Smooth muscle cell (in vitro differentiated cells): ENCODE measurements around the gene TBC1D22A. TPM values are rescaled to one million over a fixed set of nuclear protein-coding genes. Genes with fewer than 3 reads are reported as not detected.

Source experiments
- DNase-seq: peaks from one replicate; lab custom pipeline; 2025; ENCODE audit not compliant: unreplicated experiment; lab: John Stamatoyannopoulos, UW
- H2AFZ ChIP-seq: fragments of 200-600 bp; sonication (generic); 2 replicates; pipeline ENCODE4 v1.6.0; 2016; ENCODE audit warnings: antibody characterized with exemption, low read depth, mild to moderate bottlenecking
- H3F3A ChIP-seq: fragments of 200-600 bp; sonication (generic); 2 replicates; pipeline ENCODE4 v1.6.0; 2017; ENCODE audit warnings: antibody characterized with exemption, low read depth
- H3K27ac ChIP-seq: fragments of 200-600 bp; sonication (generic); 2 replicates; pipeline ENCODE4 v1.5.1; 2016; ENCODE audit warnings: low read depth, mild to moderate bottlenecking
- H3K27me3 ChIP-seq: fragments of 200-600 bp; sonication (generic); 2 replicates; pipeline ENCODE4 v1.6.1; 2016; ENCODE audit warnings: low read depth, mild to moderate bottlenecking
- H3K36me3 ChIP-seq: fragments of 200-600 bp; sonication (generic); 2 replicates; pipeline ENCODE4 v1.5.1; 2016; ENCODE audit warnings: low read depth
- H3K4me1 ChIP-seq: fragments of 200-600 bp; sonication (generic); 2 replicates; pipeline ENCODE4 v1.5.1; 2016; ENCODE audit warnings: low read depth
- H3K4me2 ChIP-seq: fragments of 200-600 bp; sonication (generic); 2 replicates; pipeline ENCODE4 v1.6.0; 2016; ENCODE audit warnings: mild to moderate bottlenecking
- H3K4me3 ChIP-seq: fragments of 200-600 bp; sonication (generic); 2 replicates; pipeline ENCODE4 v1.5.1; 2016; ENCODE audit warnings: mild to moderate bottlenecking
- H3K79me2 ChIP-seq: fragments of 200-600 bp; sonication (generic); 2 replicates; pipeline ENCODE4 v1.6.0; 2016; ENCODE audit warnings: low read depth, mild to moderate bottlenecking
- H3K9ac ChIP-seq: fragments of 200-600 bp; sonication (generic); 2 replicates; pipeline ENCODE4 v1.6.0; 2016; ENCODE audit warnings: low read depth
- H3K9me3 ChIP-seq: fragments of 200-600 bp; sonication (generic); replicated peaks from 2 replicates; pipeline ENCODE4 v1.5.1; 2016; ENCODE audit warnings: low read depth
- H4K20me1 ChIP-seq: fragments of 200-600 bp; sonication (generic); 2 replicates; pipeline ENCODE4 v1.6.0; 2016; ENCODE audit warnings: low read depth
- WGBS: methylation state at CpG from one replicate; pipeline ENCODE4 v1.1.7; 2016; ENCODE audit warnings: low lambda C conversion rate; 5-methylcytosine and 5-hydroxymethylcytosine counted together
- polyA plus RNA-seq: library from polyadenylated mRNA; unstranded; fragments of >200 nt; fragmentation: Nextera tagmentation; extraction: Ambion mirVana; gene quantifications from 2 replicates; pipeline ENCODE4 v1.2.1, GENCODE V29; 2016
- total RNA-seq: library from RNA; depleted of rRNA; stranded (reverse); fragments of >200 nt; gene quantifications from 2 replicates; pipeline ENCODE4 v1.2.3, GENCODE V29; 2014
- TF ChIP-seq, protein P1 (sequence below): fragments of 200-600 bp; sonication (generic); IDR thresholded peaks from 2 replicates; pipeline ENCODE4 v1.5.1; 2017; ENCODE audit warnings: borderline replicate concordance, mild to moderate bottlenecking, antibody characterized with exemption; ENCODE audit not compliant: insufficient read depth, poor library complexity, severe bottlenecking

The TBC1D22A gene
- total and polyA plus RNA-seq, 2 experiments from 2014 or later = 12.5 to 14.4 TPM

DNA sequence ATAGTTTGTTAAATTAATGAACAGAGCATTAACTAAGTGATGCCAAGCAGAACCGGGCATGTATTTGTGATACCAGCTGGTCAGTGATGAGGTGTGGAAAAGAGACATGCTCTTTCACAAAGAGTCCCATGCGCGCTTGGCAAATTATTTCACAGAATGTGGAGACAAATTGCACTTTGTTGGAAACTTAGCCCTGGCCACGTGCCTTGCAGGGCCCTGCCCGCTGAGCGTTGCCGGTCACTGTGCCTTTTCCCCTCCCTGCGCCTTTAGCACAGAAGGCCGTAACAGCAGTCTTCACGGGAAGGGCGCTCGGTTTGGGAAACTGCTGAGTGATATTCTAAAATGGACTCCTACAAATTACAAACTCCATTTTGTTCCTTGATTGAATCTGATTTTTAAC, 235.9 kb downstream of the TBC1D22A start:
- Histone ChIP-seq H3K79me2 (no peaks in the 10 kb centered on the region), H2AFZ (no peak overlapping the region), H3K4me3 (no peak overlapping the region), H3K27me3 (no peaks in the 10 kb centered on the region), H3K27ac (no peak overlapping the region), H3K36me3 (no peaks in the 10 kb centered on the region), H3K9me3 (no peaks in the 10 kb centered on the region), H3F3A (no peaks in the 10 kb centered on the region), H3K4me1 (no peaks in the 10 kb centered on the region), H3K9ac (no peak overlapping the region), H4K20me1 (peaks cover 31% of the 10 kb centered on the region), H3K4me2 (no peak overlapping the region)
- no peak for DNase-seq
- 99% methylated on average over 12 of the region's 12 CpGs for WGBS
- TF ChIP-seq, protein P1, sequence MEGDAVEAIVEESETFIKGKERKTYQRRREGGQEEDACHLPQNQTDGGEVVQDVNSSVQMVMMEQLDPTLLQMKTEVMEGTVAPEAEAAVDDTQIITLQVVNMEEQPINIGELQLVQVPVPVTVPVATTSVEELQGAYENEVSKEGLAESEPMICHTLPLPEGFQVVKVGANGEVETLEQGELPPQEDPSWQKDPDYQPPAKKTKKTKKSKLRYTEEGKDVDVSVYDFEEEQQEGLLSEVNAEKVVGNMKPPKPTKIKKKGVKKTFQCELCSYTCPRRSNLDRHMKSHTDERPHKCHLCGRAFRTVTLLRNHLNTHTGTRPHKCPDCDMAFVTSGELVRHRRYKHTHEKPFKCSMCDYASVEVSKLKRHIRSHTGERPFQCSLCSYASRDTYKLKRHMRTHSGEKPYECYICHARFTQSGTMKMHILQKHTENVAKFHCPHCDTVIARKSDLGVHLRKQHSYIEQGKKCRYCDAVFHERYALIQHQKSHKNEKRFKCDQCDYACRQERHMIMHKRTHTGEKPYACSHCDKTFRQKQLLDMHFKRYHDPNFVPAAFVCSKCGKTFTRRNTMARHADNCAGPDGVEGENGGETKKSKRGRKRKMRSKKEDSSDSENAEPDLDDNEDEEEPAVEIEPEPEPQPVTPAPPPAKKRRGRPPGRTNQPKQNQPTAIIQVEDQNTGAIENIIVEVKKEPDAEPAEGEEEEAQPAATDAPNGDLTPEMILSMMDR = no peak

DNA sequence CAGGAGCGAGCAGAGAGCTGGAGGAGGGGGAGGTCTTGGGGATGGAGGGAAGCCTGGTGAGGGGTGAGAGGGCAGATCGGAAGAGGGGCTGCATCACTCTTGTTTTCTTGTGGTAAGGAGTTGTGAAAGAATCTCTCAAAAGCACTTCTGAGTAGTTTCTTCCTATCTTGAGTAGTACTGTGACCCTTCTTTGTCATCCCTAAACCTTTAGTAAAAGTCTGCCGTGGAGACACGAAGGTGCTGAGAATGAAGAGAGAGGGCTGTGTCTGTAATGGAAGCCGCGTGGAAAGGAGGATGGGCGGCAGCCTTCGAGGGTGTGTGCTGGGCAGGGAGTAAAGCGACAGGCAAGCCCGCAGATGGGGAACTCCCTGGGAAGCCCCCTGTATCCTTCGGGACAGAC, 237.8 kb downstream of the TBC1D22A start:
- whole genome bisulfite sequencing = 97% methylated on average over 11 of the region's 11 CpGs
- no peaks in the 10 kb centered on the region for H3F3A ChIP-seq

DNA sequence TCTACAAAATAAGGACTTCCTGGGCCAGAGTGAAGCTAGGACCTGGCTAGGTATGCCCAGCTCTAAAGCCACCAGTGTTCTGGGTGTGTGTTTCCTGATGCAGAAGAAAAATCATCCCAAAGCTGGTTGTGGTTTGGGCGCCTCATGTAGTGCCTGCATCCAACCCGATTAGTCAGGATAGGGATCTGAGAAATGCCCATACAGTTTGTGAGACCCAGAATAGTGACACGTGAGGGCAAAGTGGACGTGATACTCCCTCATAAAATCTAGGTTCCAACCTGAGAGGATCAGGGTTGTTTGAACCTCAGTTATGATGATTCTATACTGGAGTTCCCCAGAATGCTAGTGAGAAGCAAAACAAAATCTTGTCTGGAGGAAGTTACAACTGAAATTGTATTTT, 238.4 kb downstream of the TBC1D22A start:
- Histone ChIP-seq H3F3A (no peaks in the 10 kb centered on the region), H3K27me3 (no peaks in the 10 kb centered on the region), H3K36me3 (no peaks in the 10 kb centered on the region), H3K9ac (no peak overlapping the region), H4K20me1 (peaks cover 19% of the 10 kb centered on the region), H2AFZ (no peak overlapping the region), H3K79me2 (no peaks in the 10 kb centered on the region), H3K9me3 (no peaks in the 10 kb centered on the region), H3K4me2 (no peak overlapping the region), H3K4me1 (no peaks in the 10 kb centered on the region), H3K27ac (no peak overlapping the region), H3K4me3 (no peak overlapping the region)
- no peak for DNase-seq
- 84% methylated on average over 4 of the region's 4 CpGs for WGBS
- TF ChIP-seq, protein P1 = no peak

More for the DNA sequence above, 237.8 kb downstream of the TBC1D22A start:
- H3K9ac ChIP-seq = no peak overlapping the region
- H3K27me3 ChIP-seq = no peaks in the 10 kb centered on the region
- no peaks in the 10 kb centered on the region for H3K9me3 ChIP-seq
- H3K4me3 ChIP-seq = no peak overlapping the region
- no peaks in the 10 kb centered on the region for H3K36me3 ChIP-seq
- H3K27ac ChIP-seq = no peak overlapping the region
- DNase-seq = no peak
- H3K79me2 ChIP-seq = no peaks in the 10 kb centered on the region
- peaks cover 20% of the 10 kb centered on the region for H4K20me1 ChIP-seq
- H3K4me2 ChIP-seq = no peak overlapping the region
- no peaks in the 10 kb centered on the region for H3K4me1 ChIP-seq
- H2AFZ ChIP-seq = no peak overlapping the region
- TF ChIP-seq, protein P1 = no peak

DNA sequence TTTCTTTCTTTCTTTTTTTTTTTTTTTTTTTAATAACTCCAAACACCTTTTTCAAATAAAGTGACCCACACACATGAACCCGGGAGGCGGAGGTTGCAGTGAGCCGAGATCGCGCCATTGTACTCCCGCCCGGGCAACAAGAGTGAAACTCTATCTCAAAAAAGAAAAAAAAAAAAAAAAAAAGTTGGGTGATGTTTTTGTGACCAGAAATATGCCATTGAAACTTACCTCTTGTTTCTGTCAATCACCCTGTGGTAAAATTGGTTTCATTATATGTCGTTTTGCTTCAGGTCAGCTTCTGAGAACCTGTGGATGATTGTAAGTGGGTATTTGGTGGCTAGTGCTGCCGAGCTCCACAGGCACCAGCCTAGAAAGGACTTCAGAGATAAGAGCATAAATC, 238.8 kb downstream of the TBC1D22A start:
- H3K27ac ChIP-seq = no peak overlapping the region
- H3F3A ChIP-seq = no peaks in the 10 kb centered on the region
- no peak overlapping the region for H2AFZ ChIP-seq
- TF ChIP-seq, protein P1 = no peak
- no peak overlapping the region for H3K4me3 ChIP-seq
- 96% methylated on average over 9 of the region's 9 CpGs for WGBS
- no peaks in the 10 kb centered on the region for H3K36me3 ChIP-seq
- H3K4me2 ChIP-seq = no peak overlapping the region
- H4K20me1 ChIP-seq = peaks cover 15% of the 10 kb centered on the region
- H3K79me2 ChIP-seq = no peaks in the 10 kb centered on the region
- H3K27me3 ChIP-seq = no peaks in the 10 kb centered on the region
- no peak overlapping the region for H3K9ac ChIP-seq
- no peak for DNase-seq
- H3K4me1 ChIP-seq = no peaks in the 10 kb centered on the region
- no peaks in the 10 kb centered on the region for H3K9me3 ChIP-seq
